Testis (tissue), 3 donors: ENCODE data around the gene BTBD6. TPM values are rescaled to one million over a fixed set of nuclear protein-coding genes. Genes with fewer than 3 reads are reported as not detected.
"Not testable (repeated sequence)": the region's sequence is repeated elsewhere in the genome, so short reads cannot be mapped to it uniquely, and the experiment has no call there.

Source experiments
- DNase-seq: peaks from one replicate; pipeline ENCODE4 v3.0.0-alpha.2; 2019
- H3K27ac ChIP-seq, 2 donors: fragments of 200-600 bp; sonication (generic); one replicate each; pipeline ENCODE4 v1.5.1; 2019
- H3K27me3 ChIP-seq: fragments of 200-600 bp; sonication (generic); one replicate; pipeline ENCODE4 v1.5.1; 2019
- H3K36me3 ChIP-seq: fragments of 200-600 bp; sonication (generic); one replicate; pipeline ENCODE4 v1.5.1; 2017; ENCODE audit warnings: low read depth; ENCODE audit errors: missing control alignments
- H3K4me1 ChIP-seq: fragments of 200-600 bp; sonication (generic); one replicate; pipeline ENCODE4 v1.5.1; 2019
- H3K4me3 ChIP-seq, 2 donors: fragments of 200-600 bp; sonication (generic); one replicate each; pipeline ENCODE4 v1.5.1; 2017 to 2019
- H3K9me3 ChIP-seq: fragments of 200-600 bp; sonication (generic); one replicate; pipeline ENCODE4 v1.5.1; 2017
- POLR2A ChIP-seq: fragments of 450-650 bp; IDR thresholded peaks from one replicate; pipeline ENCODE4 v1.6.1; 2017; ENCODE audit warnings: antibody characterized with exemption, mild to moderate bottlenecking, moderate library complexity
- WGBS, 2 donors: methylation state at CpG; one replicate each; pipeline ENCODE4 v1.1.5; 2018; 5-methylcytosine and 5-hydroxymethylcytosine counted together
- intact Hi-C: fragments of 100-400 bp; cut with DNase I; formaldehyde crosslinking; loops from one replicate; pipeline ENCODE4 v1.15.1; 2023; ENCODE audit warnings: low total_unique reads
- polyA plus RNA-seq: library from polyadenylated mRNA; stranded (reverse); fragments of 350-450 nt; fragmentation: Illumina TruSeq; extraction: RNeasy Lipid Tissue Mini Kit (QIAGEN cat#74804); gene quantifications from one replicate; pipeline ENCODE4 v1.2.3, GENCODE V29; 2014; ENCODE audit warnings: low read depth, low replicate concordance; ENCODE audit not compliant: insufficient read depth
- total RNA-seq, 2 donors: library from RNA; depleted of rRNA; stranded (reverse); fragments of >200 nt; gene quantifications; one replicate each; pipeline ENCODE4 v1.2.3, GENCODE V29; 2016
- TF ChIP-seq, protein P1 (sequence below), 3 experiments: fragments of 450-650 bp in 2 of 3; fragments of 200-600 bp in 1 of 3; sonication (generic) in 1 of 3; IDR thresholded peaks; one replicate each; pipeline ENCODE4 v1.5.1; 2016 to 2019; ENCODE audit warnings: antibody characterized with exemption in 3 of 3, mild to moderate bottlenecking in 2 of 3, moderate library complexity in 1 of 3

BTBD6 gene
- total and polyA plus RNA-seq, 3 donors from 2014 or later = 84.1 to 120 (median 97.6) TPM

DNA sequence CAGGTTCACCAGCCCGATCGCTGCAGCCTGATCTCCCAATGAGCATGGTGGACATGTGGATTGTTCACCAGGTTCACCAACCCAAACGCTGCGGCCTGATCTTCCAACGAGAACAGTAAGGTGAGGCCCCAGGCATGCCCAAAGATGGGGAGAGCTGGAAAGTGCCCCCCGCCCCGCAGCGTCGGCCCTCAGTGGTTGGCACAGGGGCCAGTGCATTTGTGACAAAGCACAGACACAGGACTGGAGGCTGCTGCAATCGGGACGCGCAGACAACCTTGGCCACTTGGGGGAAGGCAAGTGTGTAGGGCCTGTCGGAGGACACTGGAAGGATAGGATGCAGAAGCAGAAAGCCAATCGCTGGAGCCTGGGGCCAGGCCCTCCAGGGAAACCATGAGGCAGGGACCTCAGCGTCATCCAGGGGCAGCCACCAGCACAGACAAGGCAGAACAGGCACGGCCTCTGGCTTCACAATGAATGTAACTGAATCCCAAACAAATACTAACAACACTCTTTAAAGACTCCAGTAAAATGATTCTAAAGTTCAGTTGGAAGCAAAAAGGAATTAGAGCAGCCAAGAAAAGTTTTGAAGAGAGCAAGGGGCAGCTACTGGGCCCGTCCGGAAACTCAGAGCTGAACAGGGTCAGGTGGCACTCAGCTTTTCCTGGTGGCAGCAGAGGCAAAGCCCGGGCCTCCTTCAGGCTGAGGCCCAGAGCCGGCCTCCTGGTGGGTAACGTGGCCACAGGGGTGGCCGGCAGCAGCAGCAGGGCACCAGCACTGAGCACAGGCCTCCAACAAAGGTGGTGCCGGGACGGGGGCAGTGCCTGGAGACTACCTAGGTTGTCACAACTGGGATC, 39.1 kb downstream of the BTBD6 start:
- 84 to 87% methylated on average over 24 of the region's 24 CpGs for WGBS, 2 donors
- Histone ChIP-seq H3K9me3 (no peaks in the 10 kb centered on the region), H3K36me3 (no peaks in the 10 kb centered on the region), H3K4me1 (no peaks in the 10 kb centered on the region), H3K27ac (no peak overlapping the region), H3K4me3 (no peak overlapping the region), H3K27me3 (no peaks in the 10 kb centered on the region)
- DNase-seq = no peak
- intact Hi-C loops = loop anchor here (10.0 kb wide), 1 partner anchor 83 kb away; no protein-coding TSS in a partner anchor
- TF ChIP-seq, protein P1, sequence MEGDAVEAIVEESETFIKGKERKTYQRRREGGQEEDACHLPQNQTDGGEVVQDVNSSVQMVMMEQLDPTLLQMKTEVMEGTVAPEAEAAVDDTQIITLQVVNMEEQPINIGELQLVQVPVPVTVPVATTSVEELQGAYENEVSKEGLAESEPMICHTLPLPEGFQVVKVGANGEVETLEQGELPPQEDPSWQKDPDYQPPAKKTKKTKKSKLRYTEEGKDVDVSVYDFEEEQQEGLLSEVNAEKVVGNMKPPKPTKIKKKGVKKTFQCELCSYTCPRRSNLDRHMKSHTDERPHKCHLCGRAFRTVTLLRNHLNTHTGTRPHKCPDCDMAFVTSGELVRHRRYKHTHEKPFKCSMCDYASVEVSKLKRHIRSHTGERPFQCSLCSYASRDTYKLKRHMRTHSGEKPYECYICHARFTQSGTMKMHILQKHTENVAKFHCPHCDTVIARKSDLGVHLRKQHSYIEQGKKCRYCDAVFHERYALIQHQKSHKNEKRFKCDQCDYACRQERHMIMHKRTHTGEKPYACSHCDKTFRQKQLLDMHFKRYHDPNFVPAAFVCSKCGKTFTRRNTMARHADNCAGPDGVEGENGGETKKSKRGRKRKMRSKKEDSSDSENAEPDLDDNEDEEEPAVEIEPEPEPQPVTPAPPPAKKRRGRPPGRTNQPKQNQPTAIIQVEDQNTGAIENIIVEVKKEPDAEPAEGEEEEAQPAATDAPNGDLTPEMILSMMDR (IDR thresholded peaks at IDR 0.05) = no peak
- TF ChIP-seq POLR2A = no peak

DNA sequence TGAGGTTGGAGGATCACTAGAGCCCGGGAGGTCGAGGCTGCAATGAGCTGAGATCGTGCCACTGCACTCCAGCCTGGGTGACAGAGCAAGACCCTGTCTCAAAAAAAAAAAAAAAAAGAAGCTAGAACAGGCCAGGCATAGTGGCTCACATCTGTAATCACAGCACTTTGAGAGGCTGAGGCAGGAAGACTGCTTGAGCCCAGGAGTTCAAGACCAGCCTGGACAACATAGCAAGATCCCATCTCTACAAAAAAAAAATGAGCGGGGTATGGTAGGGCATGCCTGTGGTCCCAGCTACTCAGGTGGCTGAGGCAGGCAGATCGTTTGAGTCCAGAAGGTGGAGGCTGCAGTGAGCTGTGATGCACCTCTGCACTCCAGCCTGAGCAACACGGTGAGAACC, 40.6 kb downstream of the BTBD6 start:
- DNase-seq, H3K4me3 ChIP-seq, H3K4me1 ChIP-seq, H3K27ac ChIP-seq, H3K36me3 ChIP-seq, H3K9me3 ChIP-seq, H3K27me3 ChIP-seq: not testable (repeated sequence)
- intact Hi-C loops = loop anchor here (10.0 kb wide), 1 partner anchor 84 kb away; no protein-coding TSS in a partner anchor
- 90 to 91% methylated on average over 6 of the region's 6 CpGs for WGBS, 2 donors

DNA sequence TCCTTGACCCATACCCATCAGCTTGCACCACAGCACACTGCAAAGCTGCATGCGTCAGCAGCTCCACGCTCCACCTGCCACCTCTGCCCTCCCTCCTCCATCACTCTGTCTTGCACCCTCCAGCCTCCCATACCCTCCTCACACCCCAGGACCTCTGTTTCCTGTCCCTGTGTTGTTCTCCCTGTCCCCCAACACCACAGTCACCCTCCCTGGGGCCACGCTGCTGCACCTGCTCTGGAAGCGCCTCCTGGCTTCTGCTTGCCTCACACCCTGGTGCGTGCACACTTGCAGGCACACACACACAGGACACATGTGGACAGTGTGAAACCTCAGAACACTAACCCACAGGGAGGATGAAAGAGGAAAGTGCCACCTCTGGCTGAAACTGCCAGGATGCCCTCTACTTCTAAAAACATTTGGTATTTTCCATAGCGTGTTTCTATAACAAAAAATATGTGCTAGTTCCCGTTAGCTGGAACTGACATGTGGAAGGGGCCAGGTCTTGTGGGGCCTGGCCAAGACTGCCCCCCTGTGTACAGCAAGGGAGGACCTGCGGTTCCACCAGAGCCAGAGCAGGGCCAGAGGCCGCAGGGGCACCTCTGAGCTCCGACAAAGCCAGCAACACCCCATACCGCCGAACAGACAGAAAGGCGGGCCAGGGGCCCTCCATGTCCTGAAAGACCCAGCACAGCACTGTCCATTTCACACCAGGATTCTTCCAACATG, 42.5 kb downstream of the BTBD6 start:
- Histone ChIP-seq H3K27me3 (no peaks in the 10 kb centered on the region), H3K4me3 (no peak overlapping the region), H3K27ac (no peak overlapping the region), H3K36me3 (no peaks in the 10 kb centered on the region), H3K9me3 (no peaks in the 10 kb centered on the region), H3K4me1 (peaks cover 7% of the 10 kb centered on the region)
- no peak for TF ChIP-seq POLR2A
- TF ChIP-seq, protein P1 (IDR thresholded peaks at IDR 0.05) = no peak
- WGBS, 2 donors = 75 to 79% methylated on average over 13 of the region's 13 CpGs
- DNase-seq = no peak
- intact Hi-C loops = no loop called here

DNA sequence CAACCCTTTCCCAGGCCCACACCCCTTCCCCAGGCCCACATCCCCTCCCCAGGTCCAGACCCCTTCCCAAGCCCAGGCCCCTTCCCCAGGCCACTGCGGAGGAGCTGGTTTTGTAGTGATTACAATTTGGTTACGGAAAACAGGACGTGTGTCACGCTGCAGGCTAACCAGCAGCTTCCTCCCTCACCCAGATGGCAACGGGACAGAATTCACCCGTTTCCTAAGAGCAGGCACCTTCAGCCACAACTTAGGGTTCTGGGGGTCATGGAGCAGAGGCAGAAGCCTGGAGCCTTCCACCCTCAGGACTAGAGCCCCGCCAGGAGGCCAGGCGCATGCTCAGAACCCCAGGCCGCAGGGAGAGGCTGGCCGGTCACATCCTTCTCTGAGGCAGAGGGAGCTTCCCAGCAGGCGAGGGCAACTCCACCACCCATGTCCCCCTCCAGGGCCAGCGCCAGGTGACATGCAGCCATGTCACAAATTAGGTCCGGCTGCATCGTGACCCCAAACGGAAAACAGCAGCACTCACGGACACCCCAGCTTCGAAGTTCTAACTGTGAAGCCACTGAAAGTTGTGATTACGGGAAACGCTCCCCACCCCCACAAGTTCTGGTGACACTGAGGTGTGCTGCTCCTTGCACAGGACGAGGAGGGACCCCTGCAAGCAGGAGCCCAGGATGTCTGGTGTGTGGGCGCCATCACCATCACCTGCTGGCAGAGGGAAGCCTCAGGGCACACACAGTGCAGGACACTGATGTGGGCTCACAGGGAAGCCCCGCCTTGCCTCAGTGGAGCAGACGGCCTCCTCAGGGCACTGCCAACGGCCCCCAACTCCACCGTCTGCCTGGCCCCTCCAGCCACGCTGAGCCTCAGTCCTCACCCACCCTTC, 44.7 kb downstream of the BTBD6 start:
- H3K27me3 ChIP-seq = no peaks in the 10 kb centered on the region
- TF ChIP-seq, protein P1 (IDR thresholded peaks at IDR 0.05) = no peak
- TF ChIP-seq POLR2A = no peak
- no peaks in the 10 kb centered on the region for H3K9me3 ChIP-seq
- H3K27ac ChIP-seq = no peak overlapping the region
- peaks cover 7% of the 10 kb centered on the region for H3K4me1 ChIP-seq
- 81 to 87% methylated on average over 20 to 26 of the region's 26 CpGs for WGBS, 2 donors
- intact Hi-C loops = no loop called here
- no peaks in the 10 kb centered on the region for H3K36me3 ChIP-seq
- H3K4me3 ChIP-seq = no peak overlapping the region
- DNase-seq = no peak
